ENCODE measurements around the gene NUDT2. TPM values are rescaled to one million over a fixed set of nuclear protein-coding genes. Genes with fewer than 3 reads are reported as not detected.

NUDT2 gene
- total RNA-seq, 1 donor from 2014 or later = 33.1 TPM

- Mint-ChIP-seq H3K27me3 (ENCODE audit: insufficient read depth, low read depth) (peaks cover 6% of the 10 kb centered on the region), H3K36me3 (peaks cover 31% of the 10 kb centered on the region), H3K27ac (no peak overlapping the region), H3K4me1 (peaks cover 2% of the 10 kb centered on the region), H3K4me3 (no peak overlapping the region), H3K9me3 (peaks cover 25% of the 10 kb centered on the region)
- H3K4me1 ChIP-seq = peaks cover 4% of the 10 kb centered on the region
- peaks cover 29% of the 10 kb centered on the region for H3K27me3 ChIP-seq
- H3K79me2 ChIP-seq (ENCODE audit: low read depth) = no peaks in the 10 kb centered on the region
- H3K4me3 ChIP-seq = no peak overlapping the region
- H3K36me3 ChIP-seq = no peaks in the 10 kb centered on the region
- no peak for DNase-seq (ENCODE audit: low spot score)
- no peak overlapping the region for H2AFZ ChIP-seq (replicated peaks)
- H3K9me3 ChIP-seq (ENCODE audit: low read depth) = no peaks in the 10 kb centered on the region
- no peaks in the 10 kb centered on the region for H3F3A ChIP-seq (ENCODE audit: low read depth)
- no peak overlapping the region for H3K9ac ChIP-seq
- TF ChIP-seq EZH2phosphoT487 (IDR thresholded peaks at IDR 0.05) (no peak), EZH2 (IDR thresholded peaks at IDR 0.05) (no peak)
- TF ChIP-seq, protein P1, sequence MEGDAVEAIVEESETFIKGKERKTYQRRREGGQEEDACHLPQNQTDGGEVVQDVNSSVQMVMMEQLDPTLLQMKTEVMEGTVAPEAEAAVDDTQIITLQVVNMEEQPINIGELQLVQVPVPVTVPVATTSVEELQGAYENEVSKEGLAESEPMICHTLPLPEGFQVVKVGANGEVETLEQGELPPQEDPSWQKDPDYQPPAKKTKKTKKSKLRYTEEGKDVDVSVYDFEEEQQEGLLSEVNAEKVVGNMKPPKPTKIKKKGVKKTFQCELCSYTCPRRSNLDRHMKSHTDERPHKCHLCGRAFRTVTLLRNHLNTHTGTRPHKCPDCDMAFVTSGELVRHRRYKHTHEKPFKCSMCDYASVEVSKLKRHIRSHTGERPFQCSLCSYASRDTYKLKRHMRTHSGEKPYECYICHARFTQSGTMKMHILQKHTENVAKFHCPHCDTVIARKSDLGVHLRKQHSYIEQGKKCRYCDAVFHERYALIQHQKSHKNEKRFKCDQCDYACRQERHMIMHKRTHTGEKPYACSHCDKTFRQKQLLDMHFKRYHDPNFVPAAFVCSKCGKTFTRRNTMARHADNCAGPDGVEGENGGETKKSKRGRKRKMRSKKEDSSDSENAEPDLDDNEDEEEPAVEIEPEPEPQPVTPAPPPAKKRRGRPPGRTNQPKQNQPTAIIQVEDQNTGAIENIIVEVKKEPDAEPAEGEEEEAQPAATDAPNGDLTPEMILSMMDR (IDR thresholded peaks at IDR 0.05) = no peak
- no peaks in the 10 kb centered on the region for H4K20me1 ChIP-seq (ENCODE audit: low read depth)
- H3K27ac ChIP-seq = no peak overlapping the region
- no peak overlapping the region for H3K4me2 ChIP-seq
Measured at GRCh38 chr9:34369636-34370035, 40.3 kb downstream of the NUDT2 start.

- H2AFZ ChIP-seq (replicated peaks) = no peak overlapping the region
- no peak overlapping the region for H3K27ac ChIP-seq
- peaks cover 29% of the 10 kb centered on the region for H3K27me3 ChIP-seq
Measured at GRCh38 chr9:34370335-34370969, 41.1 kb downstream of the NUDT2 start.

GRCh38 chr9:34370970-34371880 lies 41.9 kb downstream of the NUDT2 start:
- H3K9ac ChIP-seq = no peak overlapping the region

More at GRCh38 chr9:34370335-34370969, 41.1 kb downstream of the NUDT2 start:
- H3K27me3 Mint-ChIP-seq (ENCODE audit: insufficient read depth, low read depth) = peaks cover 6% of the 10 kb centered on the region
- H3K4me3 Mint-ChIP-seq = no peak overlapping the region
- TF ChIP-seq EZH2 (IDR thresholded peaks at IDR 0.05) (no peak), EZH2phosphoT487 (IDR thresholded peaks at IDR 0.05) (no peak)
- TF ChIP-seq, protein P1 (IDR thresholded peaks at IDR 0.05) = no peak
- Histone ChIP-seq H3K4me2 (no peak overlapping the region), H4K20me1 (ENCODE audit: low read depth) (peaks cover 4% of the 10 kb centered on the region), H3K4me1 (no peaks in the 10 kb centered on the region), H3K9me3 (ENCODE audit: low read depth) (no peaks in the 10 kb centered on the region), H3K9ac (no peak overlapping the region), H3K79me2 (ENCODE audit: low read depth) (no peaks in the 10 kb centered on the region), H3K4me3 (no peak overlapping the region), H3K36me3 (no peaks in the 10 kb centered on the region), H3F3A (ENCODE audit: low read depth) (no peaks in the 10 kb centered on the region)
- peaks cover 31% of the 10 kb centered on the region for H3K36me3 Mint-ChIP-seq
- H3K9me3 Mint-ChIP-seq = peaks cover 25% of the 10 kb centered on the region
- H3K4me1 Mint-ChIP-seq = peaks cover 5% of the 10 kb centered on the region
- DNase-seq (ENCODE audit: low spot score) = no peak
- H3K27ac Mint-ChIP-seq = peak overlapping the region; percentile 79

More at GRCh38 chr9:34370970-34371880, 41.9 kb downstream of the NUDT2 start:
- H3K4me3 ChIP-seq = no peak overlapping the region
- H3K79me2 ChIP-seq (ENCODE audit: low read depth) = no peaks in the 10 kb centered on the region
- no peaks in the 10 kb centered on the region for H3K36me3 ChIP-seq
- no peaks in the 10 kb centered on the region for H3F3A ChIP-seq (ENCODE audit: low read depth)
- peaks cover 5% of the 10 kb centered on the region for H4K20me1 ChIP-seq (ENCODE audit: low read depth)
- Mint-ChIP-seq H3K9me3 (peaks cover 25% of the 10 kb centered on the region), H3K27ac (no peak overlapping the region), H3K4me3 (no peak overlapping the region), H3K36me3 (peaks cover 31% of the 10 kb centered on the region), H3K27me3 (ENCODE audit: insufficient read depth, low read depth) (peaks cover 10% of the 10 kb centered on the region), H3K4me1 (peaks cover 13% of the 10 kb centered on the region)
- no peak overlapping the region for H3K27ac ChIP-seq
- DNase-seq (ENCODE audit: low spot score) = no peak
- H3K4me1 ChIP-seq = no peaks in the 10 kb centered on the region
- H2AFZ ChIP-seq (replicated peaks) = no peak overlapping the region
- H3K27me3 ChIP-seq = peaks cover 30% of the 10 kb centered on the region
- H3K9me3 ChIP-seq (ENCODE audit: low read depth) = no peaks in the 10 kb centered on the region
- TF ChIP-seq EZH2 (IDR thresholded peaks at IDR 0.05) = no peak
- TF ChIP-seq EZH2phosphoT487 (IDR thresholded peaks at IDR 0.05) = no peak
- TF ChIP-seq, protein P1 (IDR thresholded peaks at IDR 0.05) = no peak
- no peak overlapping the region for H3K4me2 ChIP-seq

Data from neural progenitor cell (in vitro differentiated cells).